PC-3 (cell line): ENCODE measurements around the gene ANKRA2.

Source experiments
- CTCF ChIP-seq: fragments of 300-600 bp; sonication (generic); conservative IDR thresholded peaks from 2 replicates; pipeline ENCODE4 v1.5.1; 2017; ENCODE audit warnings: antibody characterized with exemption, low read depth, mild to moderate bottlenecking, low read length
- EZH2 ChIP-seq: fragments of 300-600 bp; sonication (generic); IDR thresholded peaks from one replicate; pipeline ENCODE4 v1.6.1; 2017; ENCODE audit warnings: antibody characterized with exemption, mild to moderate bottlenecking, low read length; ENCODE audit not compliant: unreplicated experiment

GRCh38 chr5:73564675-73565074 lies 764 bp downstream of the ANKRA2 start:
- no peak for TF ChIP-seq CTCF
- TF ChIP-seq EZH2, result no peak
